ENCODE measurements around the gene GJE1. TPM values are rescaled to one million over a fixed set of nuclear protein-coding genes. Genes with fewer than 3 reads are reported as not detected.
"Not testable (repeated sequence)": the region's sequence is repeated elsewhere in the genome, so short reads cannot be mapped to it uniquely, and the experiment has no call there.

The GJE1 gene
- total RNA-seq, 1 donor from 2014 or later = not detected

- DNase-seq (ENCODE audit: low spot score) (no peak), ATAC-seq (peak; percentile 48)
- intact Hi-C loops (cut with DNase I) = no loop called here
Observed at GRCh38 chr6:142155895-142156757, 23.4 kb downstream of the GJE1 start.

- ATAC-seq; intact Hi-C loops (cut with DNase I); DNase-seq (ENCODE audit: low spot score): not testable (repeated sequence)
Observed at GRCh38 chr6:142156758-142157068, 24.0 kb downstream of the GJE1 start.

DNA sequence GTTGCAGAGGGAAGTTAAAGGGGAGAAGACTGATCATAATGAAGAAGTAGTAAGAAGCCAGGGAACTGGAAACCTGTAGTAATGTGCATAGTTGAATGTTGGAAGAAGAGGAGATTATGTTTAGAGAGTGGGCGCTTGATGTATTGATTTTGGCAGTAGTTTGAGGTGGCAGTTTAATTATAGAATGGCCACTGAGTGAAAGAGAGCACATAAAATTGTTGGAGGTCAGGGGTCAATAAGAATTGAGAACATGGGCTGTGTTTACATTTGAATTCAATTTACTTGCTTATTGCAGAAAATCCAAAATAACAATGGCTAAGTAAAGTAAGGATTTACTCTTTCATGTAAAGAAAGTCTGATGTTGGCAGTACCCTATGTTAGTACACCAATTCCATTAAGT is 30.1 kb downstream of the GJE1 start:
- intact Hi-C loops (cut with DNase I) = loop anchor here (10.0 kb wide), 1 partner anchor 232 kb away; no protein-coding TSS in a partner anchor
- ATAC-seq (no peak), DNase-seq (ENCODE audit: low spot score) (no peak)

GRCh38 chr6:142165227-142165626 is 32.5 kb downstream of the GJE1 start:
- ATAC-seq (no peak), DNase-seq (ENCODE audit: low spot score) (no peak)
- intact Hi-C loops (cut with DNase I) = loop anchor here (10.0 kb wide), 1 partner anchor 230 kb away; no protein-coding TSS in a partner anchor

DNA sequence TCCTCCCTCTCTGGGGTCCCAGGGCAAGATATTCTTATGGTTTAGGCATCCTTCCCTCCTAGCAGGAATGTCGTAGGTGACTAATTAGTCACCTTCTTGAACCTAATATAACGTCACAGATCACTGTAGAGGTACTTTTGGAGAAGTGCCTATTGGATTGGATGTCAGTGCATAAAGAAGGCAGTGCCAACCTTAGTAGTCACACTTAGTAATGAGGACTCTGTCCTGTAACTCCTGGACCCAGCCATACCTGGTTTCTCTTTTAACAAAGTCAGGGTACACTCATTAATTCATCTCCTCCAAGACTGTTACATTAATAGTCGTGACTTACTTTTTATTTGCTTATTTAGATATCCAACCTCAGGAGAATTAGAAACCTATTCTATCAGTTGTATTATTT is 34.3 kb downstream of the GJE1 start:
- intact Hi-C loops (cut with DNase I) = loop anchor here (10.0 kb wide), 1 partner anchor 228 kb away; no protein-coding TSS in a partner anchor
- DNase-seq (ENCODE audit: low spot score) (no peak), ATAC-seq (no peak)

GRCh38 chr6:142167486-142167885 is 34.8 kb downstream of the GJE1 start:
- no peak for ATAC-seq
- DNase-seq (ENCODE audit: low spot score) = no peak
- intact Hi-C loops (cut with DNase I) = loop anchor here (10.0 kb wide), 1 partner anchor 227 kb away; no protein-coding TSS in a partner anchor

DNA sequence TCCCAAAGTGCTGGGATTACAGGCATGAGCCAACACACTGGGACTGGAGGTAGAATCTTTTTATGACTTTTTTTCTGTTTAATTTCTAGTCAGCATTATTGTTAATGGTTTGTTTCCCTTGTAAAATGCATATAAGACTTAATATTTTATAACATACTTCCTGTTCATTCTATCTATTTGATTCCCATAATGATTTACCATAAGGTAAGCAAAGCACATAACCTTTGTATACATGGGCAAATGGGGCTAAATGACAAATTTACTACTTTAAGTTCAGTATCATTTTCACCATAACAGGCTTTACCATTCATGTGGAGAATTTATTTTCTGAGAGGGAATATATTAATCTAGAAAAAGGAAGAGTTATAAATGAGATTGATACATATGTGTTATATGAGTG is 38.6 kb downstream of the GJE1 start:
- DNase-seq (ENCODE audit: low spot score) (no peak), ATAC-seq (no peak)
- intact Hi-C loops (cut with DNase I) = no loop called here

GRCh38 chr6:142172758-142173157 is 40.0 kb downstream of the GJE1 start:
- intact Hi-C loops (cut with DNase I) = no loop called here
- no peak for DNase-seq (ENCODE audit: low spot score)
- ATAC-seq = no peak

DNA sequence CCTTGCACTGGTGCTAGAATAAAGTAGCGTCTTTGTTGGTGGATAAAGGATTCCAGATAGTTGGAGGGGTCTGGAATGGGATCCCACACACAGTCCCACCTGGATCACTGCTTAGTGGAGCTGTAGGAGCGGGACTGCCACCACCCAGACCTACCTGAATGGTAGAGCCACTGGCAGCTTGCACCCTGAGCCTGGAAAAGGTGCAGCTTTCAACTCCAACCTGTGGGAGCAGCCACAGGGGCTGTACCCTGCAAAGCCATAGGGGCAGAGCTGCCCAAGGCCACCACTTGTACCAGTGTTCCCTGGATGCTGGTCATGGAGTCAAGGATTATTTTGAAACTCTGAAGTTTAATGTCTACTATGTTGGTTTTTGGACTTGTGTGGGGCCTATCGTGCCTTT is 41.3 kb downstream of the GJE1 start:
- intact Hi-C loops (cut with DNase I) = no loop called here
- no peak for ATAC-seq
- DNase-seq (ENCODE audit: low spot score) = no peak

DNA sequence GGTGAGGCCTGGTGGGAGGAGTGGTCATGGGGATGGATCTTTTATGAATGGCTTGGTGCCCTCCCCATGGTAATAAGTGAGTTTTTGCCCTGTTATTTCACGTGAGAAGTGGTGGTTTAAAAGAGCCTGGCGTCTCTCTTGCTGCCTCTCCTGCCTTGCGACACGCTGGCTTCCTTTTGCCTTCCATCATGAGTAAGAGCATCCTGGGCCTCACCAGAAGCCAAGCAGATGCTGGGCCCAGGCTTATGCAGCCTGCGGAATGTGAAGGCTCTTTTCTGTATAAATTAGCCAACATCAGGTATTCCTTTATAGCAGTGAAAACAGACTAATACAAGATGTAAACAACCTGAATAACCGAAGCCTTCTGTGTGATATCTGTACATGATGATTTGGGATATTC is 42.0 kb downstream of the GJE1 start:
- DNase-seq (ENCODE audit: low spot score) (no peak), ATAC-seq (no peak)
- intact Hi-C loops (cut with DNase I) = no loop called here

GRCh38 chr6:142178129-142178528 is 45.4 kb downstream of the GJE1 start:
- DNase-seq (ENCODE audit: low spot score) (no peak), ATAC-seq (no peak)

GRCh38 chr6:142182004-142182403 is 49.3 kb downstream of the GJE1 start:
- ATAC-seq (no peak), DNase-seq (ENCODE audit: low spot score) (no peak)
- intact Hi-C loops (cut with DNase I) = no loop called here

More at GRCh38 chr6:142178129-142178528, 45.4 kb downstream of the GJE1 start:
- intact Hi-C loops (cut with DNase I) = no loop called here

GRCh38 chr6:142183351-142183750 is 50.6 kb downstream of the GJE1 start:
- intact Hi-C loops (cut with DNase I) = no loop called here
- no peak for ATAC-seq

GRCh38 chr6:142184307-142184706 is 51.6 kb downstream of the GJE1 start:
- ATAC-seq = no peak
- DNase-seq (ENCODE audit: low spot score) = no peak
- intact Hi-C loops (cut with DNase I) = no loop called here

More at GRCh38 chr6:142183351-142183750, 50.6 kb downstream of the GJE1 start:
- no peak for DNase-seq (ENCODE audit: low spot score)

Other genes starting within 250 kb of the GJE1 start
- gene NMBR, start 14.2 kb downstream of the GJE1 start, total RNA-seq = 0.45 TPM
- gene VTA1, start 14.3 kb downstream of the GJE1 start, total RNA-seq = 35.1 TPM
- 57.4 TPM for gene ADGRG6, start 169.1 kb downstream of the GJE1 start, total RNA-seq

All from sciatic nerve (tissue), 2 donors.